HFFc6 (cell line): ENCODE results near the gene PTRHD1. TPM values are rescaled to one million over a fixed set of nuclear protein-coding genes. Genes with fewer than 3 reads are reported as not detected.

Source experiments
- DNase-seq: peaks from one replicate; pipeline ENCODE4 v3.0.0-alpha.2; 2018
- H3K27ac Mint-ChIP-seq: 2 replicates; pipeline ENCODE4 v1.8.0; 2020; ENCODE audit warnings: mild to moderate bottlenecking, mixed read lengths
- H3K27me3 Mint-ChIP-seq: 2 replicates; pipeline ENCODE4 v1.8.0; 2021; ENCODE audit warnings: mild to moderate bottlenecking, moderate library complexity, mixed read lengths; ENCODE audit not compliant: insufficient read depth
- H3K36me3 Mint-ChIP-seq: 2 replicates; pipeline ENCODE4 v1.8.0; 2021; ENCODE audit warnings: low read depth, mixed read lengths
- H3K4me1 Mint-ChIP-seq: 2 replicates; pipeline ENCODE4 v1.8.0; 2020; ENCODE audit warnings: low read depth, mixed read lengths
- H3K4me3 Mint-ChIP-seq: 2 replicates; pipeline ENCODE4 v1.8.0; 2020; ENCODE audit warnings: mild to moderate bottlenecking, moderate library complexity, mixed read lengths
- H3K9me3 Mint-ChIP-seq: 2 replicates; pipeline ENCODE4 v1.8.0; 2020; ENCODE audit warnings: mild to moderate bottlenecking, mixed read lengths
- CTCF ChIP-seq: fragments of 200-600 bp; sonication (generic); IDR thresholded peaks from 2 replicates; pipeline ENCODE4 v1.5.0; 2021; ENCODE audit warnings: antibody characterized with exemption, mild to moderate bottlenecking
- total RNA-seq, 6 experiments: library from RNA; stranded (reverse); fragmentation: NEBNext Ultra II Directional; extraction: Animal tissue kit (Norgen Biotek cat#: 25700); gene quantifications; 2 replicates in 1 of 6; 3 replicates in 5 of 6; pipeline ENCODE4 v1.2.3, GENCODE V29; 2021

Gene PTRHD1
- total RNA-seq, 6 experiments from 2014 or later, result 29.4 to 44.4 (median 35.0) TPM

GRCh38 chr2:24744356-24744755 is 48.8 kb downstream of the PTRHD1 start:
- no peak for DNase-seq
- no peaks in the 10 kb centered on the region for H3K36me3 Mint-ChIP-seq
- no peaks in the 10 kb centered on the region for H3K9me3 Mint-ChIP-seq
- H3K4me3 Mint-ChIP-seq, result no peak overlapping the region
- H3K4me1 Mint-ChIP-seq, result no peaks in the 10 kb centered on the region
- H3K27me3 Mint-ChIP-seq, result no peaks in the 10 kb centered on the region
- no peak overlapping the region for H3K27ac Mint-ChIP-seq
- TF ChIP-seq CTCF, result no peak

GRCh38 chr2:24743924-24744323 is 49.3 kb downstream of the PTRHD1 start:
- H3K27me3 Mint-ChIP-seq, result no peaks in the 10 kb centered on the region
- H3K4me1 Mint-ChIP-seq, result no peaks in the 10 kb centered on the region; the same call in 1 of the 2 replicates
- no peak overlapping the region for H3K4me3 Mint-ChIP-seq
- DNase-seq, result no peak
- no peaks in the 10 kb centered on the region for H3K36me3 Mint-ChIP-seq
- H3K9me3 Mint-ChIP-seq, result no peaks in the 10 kb centered on the region
- no peak overlapping the region for H3K27ac Mint-ChIP-seq
- TF ChIP-seq CTCF, result no peak

- DNase-seq, result no peak
- no peak overlapping the region for H3K27ac Mint-ChIP-seq
- no peak overlapping the region for H3K4me3 Mint-ChIP-seq
- no peaks in the 10 kb centered on the region for H3K9me3 Mint-ChIP-seq
- no peak for TF ChIP-seq CTCF
- no peaks in the 10 kb centered on the region; the same call in 1 of the 2 replicates for H3K4me1 Mint-ChIP-seq
- H3K36me3 Mint-ChIP-seq, result no peaks in the 10 kb centered on the region
- H3K27me3 Mint-ChIP-seq, result no peaks in the 10 kb centered on the region
These were observed 50.5 kb downstream of the PTRHD1 start for GRCh38 chr2:24742730-24743129.

GRCh38 chr2:24740142-24740541 is 53.0 kb downstream of the PTRHD1 start:
- no peak for TF ChIP-seq CTCF
- Mint-ChIP-seq H3K9me3 (no peaks in the 10 kb centered on the region), H3K36me3 (no peaks in the 10 kb centered on the region), H3K4me3 (no peak overlapping the region), H3K27ac (no peak overlapping the region), H3K27me3 (no peaks in the 10 kb centered on the region), H3K4me1 (no peaks in the 10 kb centered on the region; the same call in 1 of the 2 replicates)
- DNase-seq, result no peak

Other genes with a start within 250 kb of the PTRHD1 start
- gene CENPO, start within 50 bp of the PTRHD1 start, total RNA-seq, result 10 to 100 TPM; 19.1 to 28.7 (median 24.7) TPM
- gene ADCY3, start 126.8 kb upstream of the PTRHD1 start, total RNA-seq, result 10 to 100 TPM; 54.4 to 80.7 (median 72.0) TPM
- gene DNAJC27, start 178.6 kb upstream of the PTRHD1 start, total RNA-seq, result 1 to 10 TPM; 2.8 to 3.9 (median 3.6) TPM
- under 1 TPM; 0.17 to 0.54 (median 0.33) TPM for gene EFR3B, start 248.7 kb upstream of the PTRHD1 start, total RNA-seq